HG02981 (cell line): ENCODE results near the gene GPRC5B.

Experiments
- ATAC-seq: cut with Tn5 transposase; IDR thresholded peaks from one replicate; pipeline ENCODE4 v1.9.1; 2021; ENCODE audit warnings: mild to moderate bottlenecking, moderate library complexity; ENCODE audit not compliant: unreplicated experiment

The GPRC5B gene

DNA sequence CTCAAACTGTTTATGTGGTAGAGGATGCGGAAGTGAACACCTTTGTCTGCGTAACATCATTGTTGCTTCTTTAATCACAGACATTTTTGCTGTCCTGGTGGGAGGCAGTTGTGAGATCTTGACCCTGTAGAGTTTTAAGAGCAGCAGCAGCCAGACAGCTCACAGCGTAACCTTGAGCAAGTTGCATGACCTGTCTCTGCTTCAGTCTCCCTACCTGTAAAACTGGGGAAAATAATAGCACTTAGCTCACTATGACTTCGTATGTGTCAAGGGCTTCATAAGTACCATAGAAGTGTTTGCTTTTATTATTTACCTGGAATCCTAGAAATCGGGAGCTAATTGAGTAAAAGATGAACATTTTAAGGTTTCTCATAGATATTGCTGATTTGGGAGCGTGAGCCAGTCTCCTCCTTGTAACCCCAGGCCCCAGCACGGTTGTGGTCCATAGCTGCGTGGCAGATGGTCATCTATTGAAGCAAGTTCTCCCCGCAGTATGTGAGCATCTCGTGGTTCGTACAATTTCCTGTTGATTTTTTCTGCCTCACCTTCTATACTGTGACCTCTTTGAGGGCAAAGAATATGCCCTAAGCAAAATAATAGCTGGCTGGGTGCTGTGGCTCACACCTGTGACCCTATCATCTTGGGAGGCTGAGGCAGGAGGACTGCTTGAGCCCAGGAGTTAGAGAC, 34.4 kb downstream of the GPRC5B start:
- ATAC-seq = no peak

DNA sequence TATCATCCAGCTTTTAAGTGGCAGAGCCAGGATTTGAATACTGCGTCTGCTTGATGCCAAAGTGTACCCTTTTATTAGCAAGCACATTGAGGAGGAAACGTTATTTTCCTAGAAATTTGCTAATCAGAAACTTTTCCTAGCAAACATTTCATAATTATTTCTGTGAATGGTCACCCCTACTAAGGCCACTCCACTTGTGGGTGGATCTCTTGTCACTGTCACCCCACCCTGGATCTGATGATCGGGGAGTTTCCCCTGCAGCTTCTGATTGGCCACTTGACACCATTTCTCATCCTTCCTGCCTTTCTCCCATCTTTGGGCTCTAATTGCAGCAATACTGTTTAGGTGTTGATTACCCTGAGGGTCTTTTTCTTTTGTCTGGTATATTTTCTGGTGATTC, 35.9 kb downstream of the GPRC5B start:
- ATAC-seq = no peak

DNA sequence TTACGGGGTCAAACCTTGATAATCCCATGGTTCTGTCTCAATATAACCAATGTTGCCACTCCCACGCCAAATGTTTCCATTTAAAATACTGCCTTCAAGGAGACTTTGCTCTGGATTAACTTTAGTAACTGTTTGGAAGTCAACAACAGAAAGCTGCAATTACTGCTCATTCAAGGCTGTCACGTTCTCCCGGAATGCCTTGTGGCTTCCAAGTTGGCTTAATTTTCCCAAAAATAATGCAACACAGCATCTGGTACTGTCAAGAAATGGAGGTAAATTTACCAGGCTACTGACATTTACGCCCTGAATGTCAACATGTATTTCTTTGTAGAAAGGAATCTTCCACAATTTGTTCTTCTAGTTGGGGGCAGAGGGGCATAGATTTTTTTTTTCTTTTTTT, 38.2 kb downstream of the GPRC5B start:
- ATAC-seq = no peak

DNA sequence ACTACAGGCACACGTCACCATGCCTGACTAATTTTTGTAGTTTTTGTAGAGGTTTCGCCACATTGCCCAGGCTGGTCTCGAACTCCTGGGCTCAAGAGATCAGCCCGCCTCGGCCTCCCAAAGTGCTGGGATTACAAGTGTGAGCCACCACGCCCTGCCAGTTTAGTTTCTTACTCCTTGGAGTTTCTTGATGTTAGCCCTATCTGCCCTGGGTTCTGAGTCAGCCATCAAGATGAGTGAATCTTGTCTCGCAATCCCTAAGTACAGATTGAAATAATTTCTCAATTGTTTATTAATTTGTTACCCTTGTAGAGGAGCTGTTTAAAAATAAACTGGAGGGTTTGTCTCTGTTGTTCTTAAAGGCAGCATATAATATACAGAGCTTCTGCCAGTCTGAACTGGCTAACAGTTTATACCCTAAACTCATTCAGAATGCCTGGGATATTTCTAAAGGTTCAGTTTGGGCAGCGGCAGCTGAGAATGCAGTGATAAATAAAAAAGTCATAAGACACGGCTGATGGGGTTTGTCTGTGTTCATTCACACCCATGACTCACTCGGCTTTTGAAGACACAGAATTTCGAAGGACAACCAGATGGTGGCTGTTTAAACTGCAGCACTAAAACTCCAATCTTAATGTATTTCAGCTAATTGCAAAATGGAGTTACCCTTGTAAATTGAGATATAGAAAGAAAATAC, 39.6 kb downstream of the GPRC5B start:
- no peak for ATAC-seq

DNA sequence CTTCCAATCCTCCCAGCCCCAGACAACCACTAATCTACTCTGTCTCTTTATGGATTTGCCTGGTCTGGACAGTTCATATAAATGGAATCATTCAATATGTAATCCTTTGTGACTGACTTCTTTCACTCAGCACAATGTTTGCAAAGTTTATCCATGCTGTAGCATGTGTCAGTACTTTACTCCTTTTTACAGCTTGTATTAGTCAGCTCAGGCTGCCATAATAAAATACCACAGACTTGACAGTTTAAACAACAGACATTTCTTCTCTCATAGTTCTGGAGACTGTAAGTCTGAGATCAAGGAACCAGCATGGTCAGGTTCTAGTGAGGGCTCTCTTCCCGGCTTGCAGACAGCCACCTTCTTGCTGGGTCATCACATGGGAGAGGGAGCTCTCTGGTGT, 41.3 kb downstream of the GPRC5B start:
- no peak for ATAC-seq

DNA sequence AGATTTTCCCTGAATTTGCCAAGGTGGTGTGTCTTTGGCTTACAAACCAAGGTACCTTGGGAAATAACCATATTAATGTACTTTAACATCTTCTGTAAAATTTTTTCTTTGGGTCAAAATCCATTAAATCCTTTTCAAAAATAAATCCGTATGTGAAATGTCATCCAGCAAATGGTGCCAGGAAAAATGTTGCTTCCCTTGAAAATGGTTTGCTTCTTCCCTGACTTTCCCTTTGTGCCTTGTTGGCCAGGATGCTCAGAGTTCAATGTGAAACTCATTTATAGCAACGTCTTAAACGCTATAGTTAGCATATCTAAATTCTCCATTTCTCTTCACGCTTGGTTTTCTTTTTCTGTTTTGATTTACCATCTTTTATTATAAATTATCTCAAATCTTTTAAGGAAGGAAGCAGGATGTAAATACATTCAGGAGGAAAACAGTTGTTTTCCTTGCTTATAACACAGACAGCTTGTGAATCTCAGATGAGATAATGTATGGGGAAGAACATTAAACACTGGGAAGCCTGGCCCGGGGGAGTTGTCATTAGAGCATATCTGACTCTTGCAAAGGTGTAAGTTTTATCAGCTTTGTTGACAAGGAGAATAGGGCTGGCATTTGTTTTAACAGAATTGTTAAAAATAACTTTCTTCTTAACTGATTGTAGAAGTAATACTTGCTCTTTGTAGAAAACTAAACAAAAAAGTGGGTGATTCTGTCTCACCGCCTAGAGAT, 42.1 kb downstream of the GPRC5B start:
- no peak for ATAC-seq

DNA sequence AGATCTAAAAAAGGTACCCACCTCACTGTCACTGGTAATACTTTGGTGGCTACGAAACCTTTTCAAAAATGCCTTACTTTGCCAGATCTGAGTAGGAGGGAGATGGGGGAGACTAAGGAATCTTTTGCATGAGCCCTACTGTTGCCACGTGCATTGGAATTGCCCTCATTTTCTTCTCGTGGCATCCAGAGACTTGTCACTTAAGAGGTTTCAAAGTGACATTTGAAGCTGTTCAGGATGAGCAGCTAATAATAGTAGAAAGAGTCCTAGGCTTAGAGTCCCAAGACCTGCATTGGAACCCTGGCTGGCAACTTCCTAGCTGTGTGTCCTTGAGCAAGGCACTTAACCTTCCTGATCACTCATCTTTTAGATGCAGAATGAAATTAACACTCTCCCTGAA, 43.5 kb downstream of the GPRC5B start:
- ATAC-seq = no peak

DNA sequence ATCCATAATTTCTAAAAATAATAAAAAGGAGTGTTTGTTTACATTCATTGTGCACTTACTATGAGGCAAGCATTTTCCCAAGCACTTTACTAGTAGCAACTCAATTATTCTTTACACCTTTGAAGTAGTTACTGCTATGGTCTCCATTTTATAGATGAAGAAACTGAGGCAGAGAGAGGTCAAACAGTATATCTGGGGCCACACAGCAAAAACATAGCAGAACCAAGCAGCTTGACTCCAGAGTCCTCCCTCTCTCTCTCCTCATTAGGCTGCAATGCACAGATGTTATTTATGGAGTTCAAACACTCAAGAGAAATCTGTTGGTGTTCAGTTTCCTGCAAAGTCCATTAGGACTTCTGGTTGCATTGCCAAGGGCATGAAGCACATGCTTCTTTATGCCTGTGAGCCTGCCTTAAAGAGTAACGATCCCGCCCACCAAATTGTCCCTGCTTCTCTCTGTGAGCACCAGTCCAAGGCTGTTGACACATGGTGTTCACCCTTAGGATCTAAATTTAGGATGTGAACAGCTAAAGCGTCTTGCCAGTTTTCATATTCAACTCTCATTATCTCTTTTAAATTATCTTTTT, 44.0 kb downstream of the GPRC5B start:
- ATAC-seq = no peak

DNA sequence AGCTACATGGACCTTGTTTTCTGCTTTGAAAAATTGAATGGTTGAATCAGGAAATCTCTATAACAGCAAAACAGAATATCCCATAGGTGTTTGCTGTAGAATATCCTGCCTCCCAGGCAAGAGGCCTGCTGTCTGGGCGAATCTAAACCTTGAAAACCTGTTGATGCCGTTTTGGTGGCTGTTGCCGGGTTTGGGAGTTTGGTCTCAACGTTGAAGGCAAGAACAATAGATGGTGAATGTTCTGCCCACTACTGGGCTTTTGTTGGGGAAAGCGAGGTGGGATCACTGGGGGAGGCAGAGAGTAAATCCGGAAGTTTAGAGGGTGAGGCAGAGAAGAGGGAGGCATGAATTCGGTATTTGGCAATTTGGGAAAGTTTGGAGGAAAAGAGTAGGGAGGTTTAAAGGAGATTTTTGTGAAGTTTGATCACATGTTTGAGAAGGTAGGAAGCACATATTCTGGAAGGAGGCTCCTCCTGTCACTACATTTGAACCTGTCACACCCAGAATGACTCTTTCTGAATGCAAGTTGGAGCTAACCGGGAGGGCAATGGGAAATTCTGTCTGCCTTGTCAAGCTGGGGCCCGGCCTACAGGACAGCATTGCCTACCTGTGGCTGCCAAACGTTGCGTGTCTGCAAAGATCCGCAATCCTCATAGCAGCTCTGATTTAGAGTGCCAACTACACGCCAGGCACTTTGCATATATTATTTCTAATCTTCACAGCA, 46.5 kb downstream of the GPRC5B start:
- ATAC-seq = no peak

DNA sequence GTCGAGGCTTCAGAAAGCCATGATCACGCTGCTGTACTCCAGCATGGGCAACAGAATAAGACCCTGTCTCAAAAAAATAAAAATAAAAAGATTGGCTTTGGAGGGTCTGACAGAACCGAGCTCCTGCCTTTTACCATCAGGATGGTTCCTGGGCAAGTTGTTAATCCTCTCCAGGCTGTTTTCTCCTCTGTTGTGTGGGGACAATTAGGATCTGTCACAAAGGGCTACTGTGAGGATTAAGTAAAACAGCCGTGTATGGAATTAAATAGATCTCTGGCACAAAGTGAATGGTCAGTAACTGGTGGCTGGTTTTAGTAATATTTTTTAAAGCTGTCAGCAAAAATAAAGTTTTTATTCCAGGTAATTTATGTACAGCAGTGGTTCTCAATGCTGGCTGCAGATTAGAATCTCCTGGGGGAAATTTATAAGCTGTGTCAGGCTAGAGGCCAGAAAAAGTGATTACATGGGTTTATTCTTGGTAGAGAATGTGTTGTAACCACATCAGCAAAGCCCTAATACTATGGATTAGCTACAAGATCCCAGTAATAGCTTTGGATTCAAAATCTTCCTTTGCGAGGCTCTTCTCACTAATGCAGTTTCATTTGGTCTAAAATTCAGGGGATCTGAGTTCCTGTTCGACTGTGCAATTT, 47.2 kb downstream of the GPRC5B start:
- no peak for ATAC-seq

DNA sequence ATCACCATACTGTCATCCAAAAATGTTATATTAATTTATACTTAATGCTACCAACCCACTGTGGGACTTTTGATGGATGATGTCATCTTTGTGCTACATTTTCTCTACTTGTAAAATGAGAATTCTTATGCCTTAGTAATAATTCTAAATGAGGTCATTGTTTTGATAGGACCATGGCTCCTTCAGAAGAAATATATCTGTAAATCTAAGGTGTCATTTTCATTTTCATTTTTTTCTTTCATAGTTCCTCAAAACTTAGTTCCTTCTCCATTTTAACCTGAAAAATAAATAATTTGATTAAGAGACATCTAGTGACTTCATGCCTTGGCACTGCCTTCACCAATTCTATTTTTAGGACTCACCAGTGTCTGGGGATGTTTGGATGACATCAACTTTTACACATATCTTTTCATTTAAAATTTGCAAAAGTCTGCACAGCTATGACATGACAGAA, 48.7 kb downstream of the GPRC5B start:
- ATAC-seq = no peak

DNA sequence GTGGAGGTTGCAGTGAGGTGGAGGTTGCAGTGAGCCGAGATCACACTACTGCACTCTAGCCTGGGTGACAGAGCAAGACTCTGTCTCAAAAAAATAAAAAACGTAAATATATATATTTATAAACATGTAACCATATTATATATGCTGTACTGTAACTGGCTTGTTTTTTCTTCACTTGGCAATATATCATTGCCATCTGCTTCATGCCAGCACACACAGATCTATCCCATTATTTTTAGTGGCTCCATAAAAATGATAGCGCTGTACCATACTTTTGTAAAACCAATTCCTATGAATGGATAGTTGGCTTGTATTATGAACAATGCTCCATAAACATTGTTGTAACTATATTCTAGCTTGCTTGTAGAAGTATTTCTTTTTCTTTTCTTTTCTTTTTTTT, 49.5 kb downstream of the GPRC5B start:
- ATAC-seq = no peak

DNA sequence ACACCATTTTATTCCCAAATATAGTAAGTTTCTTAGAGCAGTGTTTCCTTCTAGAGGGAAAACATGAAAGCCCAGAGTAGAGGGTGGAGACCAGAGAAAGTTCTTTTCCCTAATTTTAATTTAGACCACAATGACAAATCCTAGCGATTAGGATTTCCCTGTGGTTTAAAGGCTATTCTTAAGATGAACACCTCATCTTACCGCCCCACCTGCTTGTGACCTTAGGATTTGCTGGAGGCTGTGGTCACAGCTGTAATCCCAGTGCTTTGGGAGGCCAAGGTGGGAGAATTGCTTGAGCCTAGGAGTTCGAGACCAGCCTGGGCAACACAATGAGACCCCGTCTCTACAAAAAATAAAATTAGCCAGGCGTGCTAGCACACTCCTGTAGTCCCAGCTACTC, 51.1 kb downstream of the GPRC5B start:
- ATAC-seq = no peak

DNA sequence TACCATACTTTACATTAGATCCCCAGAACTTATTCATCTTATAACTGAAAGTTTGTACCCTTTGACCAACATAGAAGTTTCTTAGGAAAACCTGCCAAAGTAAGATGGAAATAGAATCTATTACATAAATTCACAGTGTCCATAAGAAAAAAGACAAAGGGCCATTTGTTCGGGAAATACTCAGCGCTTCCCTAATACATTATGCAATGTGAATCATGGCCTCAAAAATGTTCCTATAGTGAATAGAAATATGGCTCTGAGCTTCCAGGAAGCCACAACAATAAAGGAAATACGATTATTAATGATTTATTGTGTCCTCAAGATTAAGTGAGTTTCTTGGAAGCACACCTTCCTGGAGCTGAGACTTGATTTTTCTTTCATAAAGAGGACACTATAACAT, 51.5 kb downstream of the GPRC5B start:
- ATAC-seq = no peak

DNA sequence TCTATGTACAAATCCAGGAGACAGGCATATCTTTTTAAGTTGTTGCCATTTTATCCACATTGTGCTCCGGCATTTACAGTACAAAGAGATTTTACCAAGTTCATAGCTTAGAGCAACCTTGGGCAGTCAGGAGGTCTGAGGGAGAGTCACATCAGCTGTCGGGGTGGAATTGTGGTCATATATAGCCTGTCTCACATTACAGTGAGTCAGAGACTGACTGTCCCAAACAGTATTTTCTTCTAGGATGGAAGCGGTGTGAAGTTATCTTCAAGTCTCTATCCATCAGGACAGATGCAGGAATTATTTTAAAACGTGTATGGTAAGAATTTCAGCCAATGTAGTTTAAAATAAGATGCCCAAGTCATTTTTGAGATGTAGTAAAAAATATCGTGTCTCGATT, 53.0 kb downstream of the GPRC5B start:
- no peak for ATAC-seq

DNA sequence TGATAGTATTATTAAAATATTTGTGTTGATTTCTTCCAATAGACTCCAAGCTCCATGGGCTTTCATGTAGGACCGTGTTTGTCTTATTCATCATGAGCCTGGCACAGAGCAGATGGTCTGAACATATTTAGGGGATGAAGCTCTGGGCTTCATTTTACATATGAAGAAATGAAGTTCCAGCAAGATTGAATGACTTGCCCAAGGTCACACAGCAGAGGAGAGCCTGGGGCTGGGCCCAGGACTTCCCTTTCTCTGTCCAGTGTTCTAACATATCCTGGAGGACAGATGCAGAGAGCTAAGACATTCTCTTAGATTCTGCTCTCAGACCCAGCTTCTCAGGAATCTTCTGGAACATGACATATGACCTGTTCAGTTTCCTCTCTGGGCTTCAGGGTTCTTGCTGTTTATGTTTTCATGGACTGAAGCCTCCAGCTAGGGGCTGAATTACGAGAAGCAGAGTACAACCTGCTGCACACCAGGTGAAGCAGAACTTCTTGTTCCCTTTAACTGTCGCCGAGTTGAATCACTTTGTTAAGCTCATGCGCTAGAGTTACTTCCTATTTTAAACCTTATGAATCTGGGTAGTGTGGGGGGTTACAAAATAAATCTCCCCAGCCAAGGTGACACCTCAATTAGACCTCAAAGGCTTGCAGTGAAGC, 53.6 kb downstream of the GPRC5B start:
- ATAC-seq = no peak

DNA sequence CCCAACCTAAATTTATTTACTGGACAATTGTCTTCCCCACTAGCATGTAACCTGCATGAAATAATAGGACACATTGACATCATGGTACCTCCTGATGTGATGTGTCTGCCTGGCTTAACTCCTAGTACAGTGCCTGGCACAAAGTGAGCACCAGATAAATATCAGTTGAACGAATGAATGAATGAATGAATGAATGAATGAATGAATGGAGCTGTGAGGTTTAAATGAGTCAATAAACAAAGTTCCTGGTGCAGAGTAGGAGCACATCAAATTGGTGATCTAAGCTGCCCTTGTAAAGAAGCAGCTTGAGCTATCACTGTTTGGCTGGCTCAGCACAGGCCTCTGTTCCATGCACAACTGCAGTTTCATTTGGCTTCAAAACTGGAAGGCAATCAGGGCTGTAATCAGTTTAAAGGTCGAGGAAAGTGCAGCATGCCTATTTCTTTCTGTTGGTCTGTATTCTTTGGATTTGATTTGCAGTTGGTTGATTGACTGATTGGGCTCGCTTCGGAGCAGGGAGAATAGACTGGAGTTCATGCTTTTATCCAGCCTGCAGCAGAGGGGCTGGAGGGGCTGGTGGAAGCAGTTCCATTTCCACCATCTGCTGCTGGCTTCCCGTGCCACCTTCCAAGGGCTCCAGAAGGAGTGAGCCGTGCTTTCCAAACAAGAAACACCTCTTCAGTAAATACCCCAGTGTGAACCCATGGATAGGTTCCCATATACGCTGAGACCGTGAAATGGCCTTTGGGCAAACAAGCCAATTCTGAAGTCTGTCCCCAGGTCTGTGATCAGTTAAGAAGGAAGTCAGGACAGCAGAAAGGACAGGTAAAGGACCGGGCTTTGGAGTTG, 54.6 kb downstream of the GPRC5B start:
- no peak for ATAC-seq

DNA sequence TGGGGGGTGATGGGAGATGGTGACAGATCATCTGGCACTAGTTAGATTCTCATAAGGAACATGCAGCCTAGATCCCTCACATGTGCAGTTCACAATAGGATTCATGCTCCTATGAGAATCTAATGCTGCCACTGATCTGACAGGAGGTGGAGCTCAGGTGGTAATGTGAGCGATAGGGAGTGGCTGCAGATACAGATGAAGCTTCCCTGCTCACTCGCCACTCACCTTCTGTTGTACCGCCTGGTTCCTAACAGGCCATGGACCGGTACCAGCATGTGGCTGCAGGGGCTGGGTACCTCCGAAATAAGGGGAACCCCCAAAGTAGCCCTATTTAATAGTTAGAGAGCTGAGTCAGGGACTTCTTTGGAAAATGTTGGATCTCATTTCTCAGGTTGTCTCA, 60.4 kb downstream of the GPRC5B start:
- ATAC-seq = no peak

DNA sequence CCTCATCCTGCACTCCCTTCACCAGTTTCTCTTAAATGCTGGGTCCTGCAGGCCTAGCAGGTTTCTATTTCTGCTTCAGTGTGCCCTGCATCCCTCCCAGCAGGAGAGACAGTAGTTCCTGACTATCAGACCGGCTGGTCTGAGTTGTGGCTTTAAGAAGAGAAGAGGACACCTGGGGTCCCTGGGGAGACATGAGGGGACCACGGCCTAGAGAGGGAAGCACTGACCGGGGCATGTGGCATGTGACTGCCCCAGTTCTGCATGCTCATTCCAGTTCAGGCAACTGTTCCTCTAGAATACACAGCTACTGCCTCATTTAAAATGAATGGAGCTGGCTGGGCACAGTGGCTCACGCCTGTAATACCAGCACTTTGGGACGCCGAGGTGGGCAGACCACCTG, 61.3 kb downstream of the GPRC5B start:
- no peak for ATAC-seq
